Small intestine (tissue), 7 donors: ENCODE measurements around the gene D2HGDH. TPM values are rescaled to one million over a fixed set of nuclear protein-coding genes. Genes with fewer than 3 reads are reported as not detected.

Experiments
- DNase-seq, 2 donors: peaks; one replicate each; pipeline versions ENCODE4 v3.0.0 to v3.0.0-alpha.2; 2013
- FAIRE-seq: peaks from 2 replicates; lab custom pipeline; 2012; peaks lifted over from hg19 to GRCh38; lab: Jason Lieb, UNC
- H3K27ac ChIP-seq, 3 donors: one replicate each; pipeline ENCODE4 v1.5.1; 2013; ENCODE audit warnings: low read length in 2 of 3, mild to moderate bottlenecking in 2 of 3, control low read depth in 1 of 3, inconsistent platforms in 1 of 3, low read depth in 1 of 3, moderate library complexity in 1 of 3
- H3K27me3 ChIP-seq, 3 donors: one replicate each; pipeline ENCODE4 v1.6.1; 2013; ENCODE audit warnings: low read length in 3 of 3, inconsistent platforms in 1 of 3; ENCODE audit not compliant: control insufficient read depth in 3 of 3, insufficient read depth in 3 of 3
- H3K36me3 ChIP-seq, 3 donors: one replicate each; pipeline ENCODE4 v1.6.1; 2013; ENCODE audit warnings: low read length in 3 of 3, inconsistent platforms in 1 of 3, low read depth in 1 of 3, mild to moderate bottlenecking in 1 of 3, moderate library complexity in 1 of 3; ENCODE audit not compliant: control insufficient read depth in 3 of 3, insufficient read depth in 2 of 3
- H3K4me1 ChIP-seq, 3 donors: one replicate each; pipeline ENCODE4 v1.6.1; 2013; ENCODE audit warnings: low read length in 2 of 3, inconsistent platforms in 1 of 3, low read depth in 1 of 3, mild to moderate bottlenecking in 1 of 3, moderate library complexity in 1 of 3; ENCODE audit not compliant: control insufficient read depth in 3 of 3, insufficient read depth in 2 of 3
- H3K4me3 ChIP-seq, 3 donors: one replicate each; pipeline ENCODE4 v1.5.1; 2013; ENCODE audit warnings: low read length in 3 of 3, control low read depth in 1 of 3, inconsistent platforms in 1 of 3, low read depth in 1 of 3, mild to moderate bottlenecking in 1 of 3, moderate library complexity in 1 of 3
- H3K9me3 ChIP-seq, 2 donors: one replicate each; pipeline ENCODE4 v1.6.1; 2013; ENCODE audit warnings: low read depth in 1 of 2, low read length in 1 of 2; ENCODE audit not compliant: control insufficient read depth in 2 of 2, insufficient read depth in 1 of 2
- WGBS, 3 donors: extraction: QIAGEN DNeasy Blood & Tissue Kit; methylation state at CpG; one replicate each; pipeline ENCODE4 v1.1.7; 2013; 5-methylcytosine and 5-hydroxymethylcytosine counted together
- polyA plus RNA-seq, 4 donors: library from polyadenylated mRNA; stranded (reverse) in 3 of 4; unstranded in 1 of 4; fragments of 200-250 nt in 3 of 4; fragments of 120-200 nt in 1 of 4; gene quantifications; one replicate each; pipeline versions ENCODE4 v1.2.1 to v1.2.3, GENCODE V29; 2013
- donor health status: healthy with polysubstance abuse.
- donor health status: control.
- donor health status: control.
- donor health status: Bipolar disorder and iron deficiency.
- donor health status: healthy.

The D2HGDH gene
- polyA plus RNA-seq, 4 donors: 19.6 to 57.5 (median 33.5) TPM

DNA sequence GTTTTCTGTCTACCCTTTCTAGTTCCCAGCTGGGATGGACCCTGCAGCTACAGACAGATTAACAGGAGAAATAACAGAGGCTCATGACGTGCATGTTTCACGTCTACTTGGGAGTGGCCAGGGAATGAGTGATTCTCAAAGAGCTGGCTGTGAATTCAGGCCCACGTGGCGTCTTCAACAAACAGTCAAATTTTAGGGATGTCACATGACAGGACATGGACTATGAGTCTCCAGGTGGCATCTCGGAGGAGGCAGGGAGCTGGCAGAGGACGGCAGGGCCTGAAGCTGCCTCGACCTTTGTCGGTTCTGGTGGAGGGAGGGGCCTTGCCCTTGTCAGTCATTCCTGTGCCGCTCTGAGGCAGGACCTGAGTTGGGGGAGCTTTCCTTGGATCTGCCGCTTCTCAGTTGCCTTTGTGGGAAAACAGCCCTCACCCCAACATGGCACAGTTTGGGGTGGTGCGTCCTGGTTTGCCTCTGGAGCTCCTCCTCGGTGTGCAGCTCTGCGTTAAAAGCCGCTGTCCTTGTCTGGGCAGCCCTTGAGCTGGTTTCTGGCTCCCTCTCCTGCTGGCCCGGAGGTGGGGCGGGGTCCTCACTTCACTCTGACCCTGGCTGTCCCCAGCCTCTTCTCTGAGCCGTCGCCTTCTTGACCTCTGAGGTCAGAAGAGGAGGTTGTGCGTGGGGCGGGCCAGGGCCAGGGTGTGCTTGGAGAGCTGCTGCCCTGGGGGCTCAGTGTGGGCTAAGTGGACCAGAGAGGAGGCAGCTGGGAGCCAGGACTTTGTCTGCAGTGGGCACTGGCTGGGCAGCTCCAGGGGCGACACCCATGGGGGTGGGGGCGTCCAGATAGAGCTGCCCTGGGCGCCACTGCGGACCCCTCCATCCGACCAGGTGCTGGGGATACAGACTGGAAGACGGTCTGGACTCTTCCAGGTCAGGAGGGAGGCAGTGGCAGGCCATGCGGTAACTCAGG is 30.1 kb downstream of the D2HGDH start:
- WGBS, 3 donors: 85 to 91% (median 89%) methylated on average over 27 of the region's 27 CpGs
- H3K9me3 ChIP-seq: peaks cover 0 to 5% of the 10 kb centered on the region in 2 donors
- no peak for DNase-seq
- H3K36me3 ChIP-seq: peaks cover 0 to 48% (median 0%) of the 10 kb centered on the region in 3 donors
- no peak overlapping the region for H3K27ac ChIP-seq
- H3K27me3 ChIP-seq: no peaks in the 10 kb centered on the region
- no peak overlapping the region for H3K4me3 ChIP-seq
- no peaks in the 10 kb centered on the region for H3K4me1 ChIP-seq
- no peak for FAIRE-seq

DNA sequence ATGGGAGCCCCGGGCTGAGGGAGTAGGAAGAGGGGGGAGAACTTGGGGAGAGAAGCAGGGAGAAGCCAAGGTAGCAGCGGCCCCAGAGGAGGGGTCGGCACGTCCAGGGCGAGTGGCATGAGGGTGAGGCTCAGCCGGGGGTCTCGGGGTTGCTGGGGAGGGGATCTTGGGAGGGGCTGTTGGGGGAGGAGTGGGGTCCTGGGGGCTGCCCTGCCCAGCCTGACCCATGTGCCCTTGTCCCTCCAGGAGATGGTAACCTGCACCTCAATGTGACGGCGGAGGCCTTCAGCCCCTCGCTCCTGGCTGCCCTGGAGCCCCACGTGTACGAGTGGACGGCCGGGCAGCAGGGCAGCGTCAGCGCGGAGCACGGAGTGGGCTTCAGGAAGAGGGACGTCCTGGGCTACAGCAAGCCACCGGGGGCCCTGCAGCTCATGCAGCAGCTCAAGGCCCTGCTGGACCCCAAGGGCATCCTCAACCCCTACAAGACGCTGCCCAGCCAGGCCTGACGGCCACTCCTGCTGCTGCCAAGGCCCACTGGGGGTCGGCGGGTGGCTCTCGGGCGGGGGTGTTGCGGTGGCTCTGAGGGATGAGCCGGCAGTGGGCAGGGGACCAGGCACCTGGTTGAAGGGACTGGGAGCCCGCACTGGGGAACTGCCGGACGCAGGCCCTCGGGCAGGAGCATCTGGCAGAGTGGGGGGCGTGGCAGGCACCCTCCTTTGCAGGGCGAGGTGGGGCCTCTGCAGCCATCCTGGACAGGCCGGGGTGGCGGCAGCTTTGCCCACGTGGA is 33.2 kb downstream of the D2HGDH start:
- Histone ChIP-seq H3K27ac (no peak overlapping the region), H3K27me3 (no peaks in the 10 kb centered on the region), H3K36me3 (peaks cover 0 to 29% (median 0%) of the 10 kb centered on the region in 3 donors), H3K4me3 (no peak overlapping the region), H3K4me1 (peaks cover 0 to 17% (median 0%) of the 10 kb centered on the region in 3 donors), H3K9me3 (no peaks in the 10 kb centered on the region)
- WGBS, 3 donors: 81 to 90% (median 86%) methylated on average over 30 to 37 of the region's 37 CpGs
- FAIRE-seq (no peak), DNase-seq (no peak)

DNA sequence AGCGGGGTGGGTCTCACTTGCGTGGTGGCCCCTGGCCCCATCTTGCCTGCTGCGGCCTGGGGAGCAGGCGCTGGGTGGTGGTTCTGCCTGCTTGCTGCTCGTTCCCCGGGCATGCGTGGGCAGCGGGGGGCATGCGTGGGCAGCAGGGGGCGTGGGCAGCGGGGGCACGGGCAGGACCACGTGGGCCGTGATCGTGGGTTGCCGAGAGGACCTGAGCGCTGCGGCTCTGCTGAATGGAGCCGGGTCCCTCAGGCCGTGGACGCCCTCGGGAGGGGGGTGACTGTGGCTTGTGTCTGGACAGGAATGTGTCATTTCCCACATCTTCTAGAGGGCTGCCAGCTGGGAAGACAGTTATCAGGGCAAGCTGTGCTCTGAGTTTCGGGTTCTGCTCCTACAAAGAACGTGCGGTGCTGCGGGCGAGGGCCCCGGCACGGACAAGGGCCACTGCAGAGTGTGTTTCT is 33.9 kb downstream of the D2HGDH start:
- DNase-seq: no peak
- Histone ChIP-seq H3K9me3 (no peaks in the 10 kb centered on the region), H3K27ac (no peak overlapping the region), H3K4me1 (peaks cover 0 to 18% (median 0%) of the 10 kb centered on the region in 3 donors), H3K4me3 (no peak overlapping the region), H3K27me3 (no peaks in the 10 kb centered on the region), H3K36me3 (peaks cover 0 to 24% (median 0%) of the 10 kb centered on the region in 3 donors)
- FAIRE-seq: no peak
- 78 to 89% (median 84%) methylated on average over 24 to 29 of the region's 29 CpGs for WGBS, 3 donors

DNA sequence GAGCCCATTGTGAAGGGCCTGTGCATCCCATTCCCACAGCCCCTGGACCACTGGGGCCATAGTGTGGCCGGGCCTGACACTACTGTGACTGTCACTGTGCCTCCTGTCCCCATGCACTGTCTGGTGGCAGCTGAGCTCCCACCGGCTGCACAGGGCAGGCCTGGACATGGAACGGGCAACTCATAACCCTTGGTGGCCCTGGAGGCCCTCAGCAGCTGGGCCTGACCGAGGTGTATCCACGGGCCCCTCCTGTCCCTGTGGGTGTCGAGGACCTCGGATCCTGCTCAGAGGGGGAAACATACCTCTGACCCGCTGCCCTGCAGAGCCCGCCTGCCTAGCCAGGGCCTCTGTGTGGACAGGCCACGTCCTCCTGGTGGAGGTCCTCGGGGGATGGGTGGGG is 34.4 kb downstream of the D2HGDH start:
- Histone ChIP-seq H3K27ac (no peak overlapping the region), H3K27me3 (no peaks in the 10 kb centered on the region), H3K4me3 (no peak overlapping the region), H3K9me3 (no peaks in the 10 kb centered on the region), H3K36me3 (peaks cover 0 to 18% (median 0%) of the 10 kb centered on the region in 3 donors), H3K4me1 (peaks cover 0 to 18% (median 0%) of the 10 kb centered on the region in 3 donors)
- FAIRE-seq (no peak), DNase-seq (no peak)
- 85 to 93% (median 89%) methylated on average over 11 of the region's 11 CpGs for WGBS, 3 donors

DNA sequence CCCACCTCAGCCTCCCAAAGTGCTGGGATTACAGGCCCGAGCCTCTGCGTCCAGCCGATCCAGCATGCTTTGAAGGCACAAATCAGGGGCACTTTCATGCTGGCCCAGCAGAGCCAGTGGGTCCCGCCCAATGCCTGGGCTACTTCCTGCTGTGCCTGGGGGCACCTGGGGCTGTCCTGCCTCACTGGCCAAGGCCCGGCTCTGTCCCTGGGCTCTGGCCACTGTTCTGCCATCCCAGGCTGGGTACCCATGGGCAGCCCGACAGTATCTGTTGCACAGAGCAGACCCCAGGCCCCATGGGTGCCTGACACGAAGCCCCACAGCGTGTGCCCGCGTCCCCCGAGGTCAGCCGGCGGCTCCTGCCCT is 35.4 kb downstream of the D2HGDH start:
- Histone ChIP-seq H3K9me3 (no peaks in the 10 kb centered on the region), H3K4me3 (no peak overlapping the region), H3K27ac (no peak overlapping the region), H3K4me1 (peaks cover 0 to 18% (median 0%) of the 10 kb centered on the region in 3 donors), H3K36me3 (peaks cover 0 to 11% (median 0%) of the 10 kb centered on the region in 3 donors), H3K27me3 (no peaks in the 10 kb centered on the region)
- FAIRE-seq (no peak), DNase-seq (no peak)
- 85 to 89% (median 87%) methylated on average over 13 of the region's 13 CpGs for WGBS, 3 donors

DNA sequence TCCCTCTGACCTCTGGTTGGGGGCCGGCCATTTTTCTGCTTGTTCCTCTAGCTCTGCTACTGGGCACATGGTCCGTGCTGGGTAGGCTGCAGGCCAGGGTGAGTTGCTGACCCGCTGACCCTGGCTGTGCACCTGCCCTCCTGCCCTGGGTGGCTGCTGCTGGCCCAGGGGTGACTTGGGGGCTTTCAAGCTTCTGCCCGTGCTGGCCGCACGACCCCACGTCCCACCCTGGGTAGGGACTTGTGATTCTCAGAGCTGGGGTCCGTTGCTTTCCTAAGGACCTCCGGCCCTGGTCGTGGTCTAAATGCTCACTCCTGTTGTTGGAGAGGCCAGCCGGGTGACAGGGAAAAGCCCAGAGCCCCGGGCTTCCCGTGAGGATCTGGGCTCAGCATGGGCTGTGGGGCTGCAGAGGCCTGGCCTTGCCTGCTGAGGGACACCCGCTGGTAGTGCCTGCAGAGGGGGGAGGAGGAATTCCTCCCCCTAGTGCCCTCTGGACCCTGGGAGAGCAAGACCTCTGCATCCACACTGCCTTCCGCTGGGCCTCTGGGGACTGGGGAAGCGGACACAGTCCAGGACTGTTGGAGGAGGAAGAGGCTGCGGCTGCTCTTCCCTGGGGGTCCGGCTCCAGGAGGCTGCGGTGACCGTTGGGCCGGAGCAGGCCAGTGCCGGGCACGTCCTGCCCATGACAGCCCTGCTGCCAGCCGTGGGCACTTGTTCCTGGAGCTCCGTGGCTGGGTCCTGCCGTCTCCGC is 35.9 kb downstream of the D2HGDH start:
- Histone ChIP-seq H3K27me3 (no peaks in the 10 kb centered on the region), H3K9me3 (no peaks in the 10 kb centered on the region), H3K36me3 (peaks cover 0 to 9% (median 0%) of the 10 kb centered on the region in 3 donors), H3K27ac (no peak overlapping the region), H3K4me3 (no peak overlapping the region), H3K4me1 (peaks cover 0 to 18% (median 2%) of the 10 kb centered on the region in 3 donors)
- 46 to 67% (median 59%) methylated on average over 25 to 27 of the region's 27 CpGs for WGBS, 3 donors
- no peak for FAIRE-seq
- DNase-seq: no peak

DNA sequence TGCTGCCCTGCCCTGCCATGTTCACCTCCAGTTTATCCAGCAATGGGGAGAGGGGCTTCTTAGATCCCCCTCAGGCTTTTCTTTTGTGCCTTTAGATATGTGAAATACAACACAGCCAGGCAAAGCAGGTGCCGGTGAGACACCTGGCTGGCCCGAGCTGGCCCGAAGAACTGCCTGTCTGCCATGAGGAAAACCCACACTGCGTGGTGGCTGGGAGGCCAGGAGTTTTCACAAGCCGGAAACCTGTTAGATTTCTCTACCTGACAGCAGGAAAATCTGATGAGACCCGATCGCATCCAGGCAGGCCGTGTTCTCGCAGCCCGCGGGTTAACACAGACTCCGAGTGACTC is 36.5 kb downstream of the D2HGDH start:
- Histone ChIP-seq H3K27me3 (no peaks in the 10 kb centered on the region), H3K4me1 (peaks cover 0 to 18% (median 2%) of the 10 kb centered on the region in 3 donors), H3K9me3 (no peaks in the 10 kb centered on the region), H3K27ac (no peak overlapping the region), H3K36me3 (peaks cover 0 to 9% (median 0%) of the 10 kb centered on the region in 3 donors), H3K4me3 (no peak overlapping the region)
- no peak for DNase-seq
- 92 to 94% (median 93%) methylated on average over 12 of the region's 12 CpGs for WGBS, 3 donors
- FAIRE-seq: no peak
